HAP-1 (cell line): ENCODE data around the gene AMY1A.
"Not testable (repeated sequence)": the region's sequence is repeated elsewhere in the genome, so short reads cannot be mapped to it uniquely, and the experiment has no call there.

Experiments
- DNase-seq, 2 experiments: peaks; one replicate each; pipeline ENCODE4 v3.0.0-alpha.2; 2016 to 2020; ENCODE audit warnings: low spot score in 2 of 2
- H3K27me3 ChIP-seq: fragments of 250-450 bp; sonication (Bioruptor Pico); 2 replicates; pipeline ENCODE4 v1.5.1; 2020; ENCODE audit warnings: low read depth, mild to moderate bottlenecking, moderate library complexity
- H3K36me3 ChIP-seq: fragments of 250-450 bp; sonication (Bioruptor Pico); replicated peaks from 2 replicates; pipeline ENCODE4 v1.5.1; 2020; ENCODE audit warnings: mild to moderate bottlenecking
- H3K4me1 ChIP-seq: fragments of 250-450 bp; sonication (Bioruptor Pico); 2 replicates; pipeline ENCODE4 v1.5.1; 2020; ENCODE audit warnings: mild to moderate bottlenecking
- H3K4me3 ChIP-seq: fragments of 250-450 bp; sonication (Bioruptor Pico); 2 replicates; pipeline ENCODE4 v1.5.1; 2020; ENCODE audit warnings: mild to moderate bottlenecking, moderate library complexity
- H3K9me3 ChIP-seq: fragments of 250-450 bp; sonication (Bioruptor Pico); 2 replicates; pipeline ENCODE4 v1.5.1; 2020; ENCODE audit warnings: mild to moderate bottlenecking, moderate library complexity
- in situ Hi-C: fragments of 300-500 bp; cut with MboI; formaldehyde crosslinking; loops from 3 replicates; pipeline ENCODE4 v1.14.3; 2020; ENCODE audit warnings: low sequenced_read_pairs, inconsistent platforms, mixed read lengths

Gene AMY1A

GRCh38 chr1:103710381-103710780 lies 54.8 kb downstream of the AMY1A start:
- H3K36me3 ChIP-seq, in situ Hi-C loops, H3K27me3 ChIP-seq, H3K4me1 ChIP-seq, DNase-seq, H3K9me3 ChIP-seq, H3K4me3 ChIP-seq: not testable (repeated sequence)
